HG02759 (cell line): ENCODE measurements around the gene DEDD.

Experiments
- ATAC-seq: cut with Tn5 transposase; IDR thresholded peaks from one replicate; pipeline ENCODE4 v1.9.1; 2021; ENCODE audit warnings: mild to moderate bottlenecking, moderate library complexity; ENCODE audit not compliant: unreplicated experiment

DEDD gene

DNA sequence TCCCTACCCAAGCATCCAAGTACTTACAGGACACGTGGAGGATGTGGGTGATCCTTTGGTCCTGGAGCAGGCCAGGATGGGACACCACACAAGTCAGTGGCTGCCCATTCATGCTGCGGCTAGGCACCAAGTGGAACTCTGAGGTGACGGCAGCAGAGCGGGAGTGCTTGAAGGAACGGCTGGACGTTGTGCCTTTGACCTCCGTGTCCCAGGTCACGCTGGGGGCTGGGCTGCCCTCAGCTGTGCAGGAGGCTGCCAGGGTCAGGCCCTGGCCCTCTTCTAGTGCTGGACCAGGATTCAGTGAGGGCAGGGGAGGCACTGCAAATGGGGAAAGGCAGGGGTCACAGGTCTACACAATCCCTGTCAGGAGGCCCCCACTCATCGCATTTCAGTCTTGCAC, 55.0 kb downstream of the DEDD start:
- ATAC-seq = no peak

DNA sequence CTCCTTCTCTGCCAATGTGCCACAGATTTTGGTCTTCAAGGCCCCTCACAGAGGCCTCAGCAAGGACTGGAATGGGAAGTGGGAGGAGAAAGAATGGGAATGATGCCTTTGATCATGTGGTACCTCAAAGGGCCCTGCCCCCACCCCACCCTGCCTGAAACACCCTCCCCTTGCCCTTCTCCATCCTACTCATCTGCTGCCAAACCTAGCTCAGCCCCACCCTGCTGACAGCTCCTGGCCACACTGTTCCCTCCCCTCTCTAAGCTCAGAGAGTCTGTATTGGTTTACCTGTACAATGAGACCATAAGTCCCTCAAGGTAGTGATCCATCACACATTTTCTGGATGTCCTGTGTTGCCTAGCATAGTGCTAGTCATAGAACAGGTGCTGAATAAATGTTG, 56.1 kb downstream of the DEDD start:
- ATAC-seq = no peak

DNA sequence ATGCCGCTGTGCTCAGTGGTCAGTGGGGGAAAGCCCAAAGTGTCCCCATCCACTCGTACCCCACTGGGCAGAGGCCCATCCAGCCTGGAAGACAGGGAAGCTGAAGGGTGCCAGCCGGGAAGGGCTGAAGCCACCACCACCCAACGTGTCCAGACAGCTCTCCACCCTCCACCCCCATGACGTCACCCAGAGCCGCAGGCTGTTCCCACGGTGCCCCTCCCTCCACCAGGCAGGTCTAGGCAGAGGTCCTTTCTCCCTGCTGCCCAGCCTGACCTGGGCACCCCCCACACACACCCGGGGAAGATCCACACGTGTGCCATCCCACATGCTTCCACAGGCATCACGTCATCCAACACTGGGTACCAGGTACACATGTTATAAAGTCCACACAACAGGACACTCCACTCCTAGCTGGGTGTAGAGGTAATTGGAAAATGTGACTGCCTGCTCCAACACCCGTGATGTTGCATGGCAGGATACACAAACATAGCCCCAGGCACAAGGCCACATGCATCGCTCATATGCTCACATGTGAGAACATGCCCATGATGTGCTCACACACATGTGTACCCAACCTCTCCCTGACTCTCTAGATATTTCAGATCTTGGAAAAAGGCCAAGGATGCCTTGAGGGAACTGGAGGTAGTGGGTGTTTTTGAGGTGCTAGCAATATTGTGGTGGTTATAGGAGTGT, 57.6 kb downstream of the DEDD start:
- ATAC-seq = no peak

GRCh38 chr1:161073474-161074121, 58.9 kb downstream of the DEDD start:
- ATAC-seq = no peak

GRCh38 chr1:161072751-161073449, 59.6 kb downstream of the DEDD start:
- no peak for ATAC-seq

GRCh38 chr1:161071886-161072371, 60.5 kb downstream of the DEDD start:
- no peak for ATAC-seq
